Mucosa of gallbladder (tissue), 1 donor: ENCODE measurements around the gene COL6A2. TPM values are rescaled to one million over a fixed set of nuclear protein-coding genes. Genes with fewer than 3 reads are reported as not detected.

ENCODE experiments used
- DNase-seq: peaks from one replicate; pipeline ENCODE4 v3.0.0-alpha.2; 2020; ENCODE audit warnings: low spot score
- total RNA-seq: library from RNA; stranded (reverse); gene quantifications from one replicate; pipeline ENCODE4 v1.2.1, GENCODE V29; 2021
- donor health status: DM: no; HTN: no; CAD: no.

COL6A2 gene
- total RNA-seq, 1 donor from 2014 or later, result 1,004 TPM

- no peak for DNase-seq
Measured at GRCh38 chr21:46113497-46114176, 15.7 kb downstream of the COL6A2 start.

DNA sequence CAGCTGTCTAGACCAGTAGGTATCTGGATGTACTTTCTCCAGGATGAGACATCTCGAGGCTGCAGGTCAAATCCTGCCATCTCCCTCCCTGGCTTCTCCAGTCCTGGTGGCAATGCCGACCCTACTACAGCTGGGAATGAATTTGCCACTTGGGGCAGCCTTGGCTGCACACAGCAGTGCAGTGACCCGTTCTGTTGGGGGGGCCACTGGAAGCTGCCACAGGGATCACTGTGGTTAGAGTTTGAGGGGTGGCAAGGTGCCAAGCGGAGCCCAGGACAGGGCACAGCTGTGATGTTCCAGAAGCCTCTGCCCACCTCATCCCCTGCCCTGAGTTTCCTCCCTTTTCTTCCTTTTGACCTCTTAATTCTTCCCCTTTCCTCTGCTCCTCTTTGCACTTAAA is 17.1 kb downstream of the COL6A2 start:
- no peak for DNase-seq

DNA sequence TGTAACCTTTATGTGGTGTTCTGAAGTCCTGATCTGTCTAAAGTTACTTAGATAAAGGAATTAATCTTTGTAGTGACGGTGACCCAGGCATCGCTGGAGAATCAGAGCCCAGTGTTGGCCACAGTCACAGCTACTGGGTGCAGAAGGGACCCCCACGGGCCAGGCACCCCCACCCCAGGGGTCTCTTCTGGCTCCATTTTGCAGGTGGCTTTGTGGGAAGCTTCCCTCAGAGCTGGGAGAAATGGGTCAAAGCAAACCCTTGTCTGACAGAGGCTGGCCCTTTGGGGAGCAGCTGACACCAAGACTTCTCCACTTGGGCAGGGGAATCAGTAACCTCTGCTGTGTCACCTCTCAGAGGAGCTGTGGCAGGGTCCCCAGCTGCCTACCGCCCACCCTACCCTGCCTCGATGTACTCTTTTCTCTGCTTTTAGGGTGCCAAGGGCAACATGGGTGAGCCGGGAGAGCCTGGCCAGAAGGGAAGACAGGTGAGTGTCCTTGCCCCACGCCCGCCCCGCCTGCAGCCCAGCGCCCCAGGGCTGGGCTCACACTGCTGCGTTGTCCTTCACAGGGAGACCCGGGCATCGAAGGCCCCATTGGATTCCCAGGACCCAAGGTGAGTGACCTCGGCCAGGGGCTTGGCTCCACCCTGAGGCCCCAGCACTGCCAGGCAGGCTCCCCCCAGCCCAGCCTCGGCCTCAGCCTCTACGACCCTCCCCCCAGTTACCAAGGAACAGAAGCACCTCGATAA is 17.7 kb downstream of the COL6A2 start:
- no peak for DNase-seq

DNA sequence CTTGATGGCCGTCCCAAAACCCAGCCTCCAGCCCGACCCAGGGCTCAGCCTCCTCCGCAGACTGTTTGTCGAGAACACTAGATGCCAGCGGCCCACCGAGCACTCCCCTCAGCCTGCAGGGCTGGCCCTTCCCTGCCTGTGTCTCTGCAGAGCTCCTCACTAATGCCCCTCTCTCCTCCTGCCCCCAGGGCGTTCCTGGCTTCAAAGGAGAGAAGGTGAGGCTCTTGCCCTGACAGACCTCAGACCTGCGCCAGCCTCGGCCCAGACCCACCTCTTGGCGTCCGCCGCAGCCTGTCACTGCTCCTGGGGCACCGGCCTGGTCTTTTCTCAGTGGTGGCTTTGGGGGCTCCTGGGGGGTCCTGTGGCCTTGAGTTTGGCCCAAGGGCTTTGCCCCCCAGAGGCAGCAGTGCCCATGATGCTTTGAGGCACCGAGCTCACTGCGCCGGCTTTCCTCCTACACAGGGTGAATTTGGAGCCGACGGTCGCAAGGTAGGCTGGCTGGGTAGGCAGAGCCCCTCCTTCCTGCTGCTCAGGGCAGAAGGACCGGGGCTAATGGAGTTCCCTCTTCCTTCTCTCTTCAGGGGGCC is 18.4 kb downstream of the COL6A2 start:
- DNase-seq, result no peak

GRCh38 chr21:46116776-46117585 is 19.1 kb downstream of the COL6A2 start:
- no peak for DNase-seq

DNA sequence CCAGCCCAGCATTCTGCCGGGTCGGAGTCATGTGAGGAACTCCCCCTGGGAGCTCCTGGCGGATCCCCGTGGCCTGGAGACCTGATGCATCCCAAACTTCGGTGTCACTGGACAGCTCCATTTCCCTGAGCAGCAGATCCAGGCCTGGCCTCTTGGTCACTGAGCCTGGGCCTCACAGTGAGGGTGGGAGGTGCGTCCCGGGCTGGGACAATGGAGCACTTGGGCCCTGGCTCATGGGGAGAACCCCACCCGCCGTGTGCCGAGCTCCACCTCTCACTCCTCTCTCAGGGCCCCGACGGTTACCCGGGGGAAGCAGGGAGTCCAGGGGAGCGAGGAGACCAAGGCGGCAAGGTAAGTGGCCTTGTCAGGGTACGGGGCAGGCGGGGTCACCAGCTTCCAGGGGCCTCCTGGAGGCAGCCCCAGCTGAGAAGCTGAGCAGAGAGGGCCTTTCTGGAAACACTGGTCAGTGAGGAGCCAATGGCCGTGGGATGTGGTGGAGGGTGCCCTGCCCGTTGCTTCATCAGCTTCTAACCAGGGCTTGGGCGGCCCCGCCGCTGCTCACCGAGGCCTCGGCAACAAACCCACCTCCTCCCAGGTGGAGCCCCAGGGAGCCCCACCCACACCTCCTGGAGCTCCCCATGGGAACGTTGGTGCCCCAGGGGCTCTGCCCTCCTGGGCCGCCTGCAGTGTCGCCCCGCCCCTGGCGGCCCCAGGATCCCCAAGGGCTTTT is 19.8 kb downstream of the COL6A2 start:
- DNase-seq, result no peak

DNA sequence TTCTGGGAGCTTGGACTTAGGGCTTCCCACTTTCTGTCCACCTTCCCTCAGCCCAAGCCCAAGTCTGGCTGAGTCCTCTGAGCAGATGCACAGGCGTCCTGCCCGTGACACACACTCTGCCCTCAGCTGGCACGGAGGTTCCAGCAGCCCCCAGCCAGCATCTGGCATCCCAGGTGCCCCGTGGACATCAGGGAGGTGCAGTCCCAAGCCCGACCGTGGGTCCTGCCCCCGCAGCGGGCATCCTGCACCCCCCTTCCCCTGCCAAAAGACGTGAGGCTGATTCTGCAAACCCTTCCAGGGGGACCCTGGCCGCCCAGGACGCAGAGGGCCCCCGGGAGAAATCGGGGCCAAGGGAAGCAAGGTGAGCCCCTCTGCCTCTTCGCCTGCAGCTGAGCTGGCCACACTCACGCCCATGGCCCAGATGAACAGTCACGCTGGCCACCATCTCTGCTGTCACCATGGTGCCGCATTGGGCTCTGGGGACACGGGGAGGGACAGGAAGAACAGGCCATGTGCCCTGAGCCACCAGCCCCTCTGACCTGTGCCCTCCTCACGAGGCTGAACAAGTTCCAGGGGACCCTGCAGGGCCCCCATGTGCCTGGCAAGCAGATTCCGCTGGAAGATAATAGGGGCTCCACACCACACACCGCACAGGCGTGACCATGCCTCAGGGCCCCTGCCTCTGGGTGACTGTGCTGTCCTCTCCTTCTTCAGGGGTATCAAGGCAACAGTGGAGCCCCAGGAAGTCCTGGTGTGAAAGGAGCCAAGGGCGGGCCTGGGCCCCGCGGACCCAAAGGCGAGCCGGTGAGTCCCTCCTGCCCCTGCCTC is 20.6 kb downstream of the COL6A2 start:
- no peak for DNase-seq

DNA sequence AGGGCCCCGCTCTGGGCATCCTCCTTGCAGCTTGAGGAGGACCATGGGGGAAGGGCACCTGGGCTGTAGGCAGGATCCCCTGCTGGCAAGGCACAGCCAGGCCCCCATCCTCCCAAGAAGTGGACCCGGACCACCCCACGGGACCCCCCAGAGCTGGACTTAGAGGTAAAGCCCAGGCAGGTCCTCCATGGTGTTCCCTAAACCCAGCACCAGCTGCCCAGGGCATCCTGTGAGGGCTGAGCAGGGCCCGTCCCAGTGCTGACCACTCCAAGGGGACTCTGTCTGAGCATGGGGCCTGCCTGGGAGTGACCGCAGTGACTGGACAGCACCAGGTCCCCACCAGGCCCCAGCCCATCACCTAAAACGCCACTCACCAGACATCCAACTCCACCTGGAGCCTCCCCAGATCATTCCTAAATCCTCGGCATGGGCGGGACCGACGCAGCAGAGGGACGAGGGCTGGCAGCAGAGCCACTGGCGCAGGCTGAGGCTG is 21.3 kb downstream of the COL6A2 start:
- no peak for DNase-seq

DNA sequence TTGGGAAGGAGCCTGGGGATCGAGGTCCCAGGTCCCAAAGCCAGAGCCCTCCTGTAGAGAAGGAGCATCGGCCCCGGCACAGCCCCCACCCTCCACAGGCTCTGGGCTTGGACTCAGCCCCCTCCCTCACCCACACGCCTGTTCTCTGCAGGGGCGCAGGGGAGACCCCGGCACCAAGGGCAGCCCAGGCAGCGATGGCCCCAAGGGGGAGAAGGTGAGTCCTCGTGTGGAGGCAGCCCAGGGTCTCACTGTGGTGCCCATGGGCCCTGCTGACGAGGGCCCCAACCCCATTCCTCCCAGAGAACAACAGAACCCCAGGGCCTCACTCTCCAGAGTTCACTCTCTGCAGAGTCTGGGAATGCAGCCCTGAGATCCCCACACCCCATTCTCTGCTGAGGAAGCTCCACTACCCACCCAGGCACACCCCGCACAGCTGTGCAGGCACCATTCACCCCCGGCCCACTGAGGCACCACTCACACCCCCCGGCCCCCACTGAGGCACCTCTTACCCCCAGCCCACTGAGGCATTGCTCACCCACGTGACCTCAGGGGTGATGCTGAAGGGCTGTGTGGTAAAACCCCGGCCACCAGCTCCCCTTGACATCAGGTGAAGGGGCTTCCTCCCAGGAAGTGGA is 21.8 kb downstream of the COL6A2 start:
- DNase-seq, result no peak

DNA sequence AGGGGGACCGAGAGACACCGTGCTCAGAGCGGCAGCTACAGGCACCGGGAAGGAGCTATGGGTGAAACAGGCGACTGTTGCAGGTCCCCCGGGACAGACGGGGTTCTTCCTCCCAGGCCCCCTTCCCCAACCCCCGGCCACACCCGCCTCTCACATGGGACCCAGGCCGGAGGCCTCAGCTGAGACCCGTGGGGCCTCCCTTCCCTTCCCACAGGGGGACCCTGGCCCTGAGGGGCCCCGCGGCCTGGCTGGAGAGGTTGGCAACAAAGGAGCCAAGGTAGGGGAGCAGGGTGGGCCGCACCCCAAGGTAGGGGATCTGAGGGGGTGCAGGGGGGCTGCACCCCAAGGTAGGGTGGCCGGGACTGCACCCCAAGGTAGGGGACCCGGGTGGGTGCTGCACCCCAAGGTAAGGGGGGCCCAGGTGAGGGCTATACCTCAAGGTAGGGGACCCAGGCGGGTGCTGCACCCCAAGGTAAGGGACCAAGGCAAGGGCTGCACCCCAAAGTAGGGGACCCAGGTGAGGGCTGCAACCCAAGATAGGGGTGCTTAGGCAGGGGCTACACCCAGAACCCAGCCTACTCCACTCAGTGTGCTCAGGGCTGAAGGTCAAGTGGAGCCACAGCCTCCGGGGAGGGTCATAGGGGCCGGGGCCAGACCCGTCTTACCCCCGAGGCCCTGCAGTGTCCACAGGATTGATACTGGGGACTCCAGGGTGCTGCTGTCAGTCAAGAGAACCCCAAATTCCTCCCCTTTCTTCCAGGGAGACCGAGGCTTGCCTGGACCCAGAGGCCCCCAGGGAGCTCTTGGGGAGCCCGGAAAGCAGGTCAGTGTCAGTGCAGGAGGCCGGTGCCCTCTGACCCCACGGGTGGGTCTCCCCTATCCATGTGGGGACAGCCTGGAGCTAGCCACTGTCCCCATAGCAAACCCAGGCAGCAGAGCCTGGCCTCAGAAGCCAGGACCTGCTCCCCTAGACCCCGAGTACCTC is 22.7 kb downstream of the COL6A2 start:
- no peak for DNase-seq

GRCh38 chr21:46121286-46122221 is 23.6 kb downstream of the COL6A2 start:
- no peak for DNase-seq

- no peak for DNase-seq
Measured at GRCh38 chr21:46122237-46122671, 24.3 kb downstream of the COL6A2 start.

DNA sequence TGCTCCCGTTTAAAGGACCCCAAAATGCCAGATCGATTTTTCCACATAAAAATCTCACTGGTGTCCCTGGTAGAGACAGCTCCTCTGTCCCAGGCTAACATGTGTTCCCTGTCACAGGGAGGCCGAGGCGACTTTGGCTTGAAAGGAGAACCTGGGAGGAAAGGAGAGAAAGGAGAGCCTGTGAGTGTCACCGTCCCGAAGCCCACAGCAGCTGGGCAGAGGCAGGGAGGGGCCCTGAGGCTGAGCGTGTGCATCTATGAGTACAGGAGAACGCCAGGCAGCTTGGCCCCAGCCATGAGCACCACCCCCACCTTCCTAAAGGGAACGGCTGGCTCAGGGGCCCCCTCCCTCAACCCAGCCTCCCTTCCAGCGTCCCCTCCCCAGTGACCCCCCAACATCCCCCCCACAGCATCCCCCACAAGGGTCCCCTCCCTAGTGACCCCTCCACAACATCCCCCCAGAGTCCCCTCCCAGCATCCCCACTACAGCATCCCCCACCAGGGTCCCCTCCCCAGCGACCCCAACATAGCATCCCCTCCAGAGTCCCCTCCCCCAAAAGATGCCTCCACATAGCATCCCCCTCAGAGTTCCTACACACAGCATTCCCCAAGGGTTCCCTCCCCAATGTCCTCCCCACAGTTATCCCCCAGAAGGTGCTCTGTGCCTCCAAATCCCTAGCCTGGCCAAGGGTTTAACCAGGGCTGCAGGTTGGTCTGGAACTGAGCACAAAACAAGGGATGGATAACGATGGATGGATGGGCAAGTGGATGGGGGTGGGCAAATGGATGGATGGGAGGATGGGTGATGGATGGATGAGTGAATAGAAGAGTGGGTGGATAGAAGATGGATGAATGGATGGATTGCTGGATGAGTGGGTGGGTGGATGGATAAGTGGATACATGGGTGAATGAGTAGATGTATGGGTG is 25.1 kb downstream of the COL6A2 start:
- no peak for DNase-seq

GRCh38 chr21:46124083-46124925 is 26.4 kb downstream of the COL6A2 start:
- DNase-seq, result no peak
